IMR-90 (cell line): ENCODE measurements around the gene SYT8. TPM values are rescaled to one million over a fixed set of nuclear protein-coding genes. Genes with fewer than 3 reads are reported as not detected.

Experiments used
- ATAC-seq: fragments of 200-7000 bp; cut with Tn5 transposase; 2 replicates; pipeline ENCODE4 v1.9.1; 2020; ENCODE audit warnings: low read depth, mild to moderate bottlenecking, moderate library complexity
- BruUV-seq: library from RNA; stranded (reverse); fragments of 400-500 nt; replicated peaks from 2 replicates; lab custom pipeline; 2021; lab: Mats Ljungman, UMichigan
- CTCF ChIA-PET: fragments of 300-600 bp; formaldehyde crosslinking; extraction: SDS; loops from one replicate; lab custom pipeline; 2021; ENCODE audit warnings: antibody characterized with exemption; lab: Yijun Ruan, JAX
- POLR2A ChIA-PET: fragments of 300-600 bp; sonication (Branson Sonifier 250); formaldehyde crosslinking; loops from one replicate; lab custom pipeline; 2022; ENCODE audit warnings: antibody characterized with exemption; ENCODE audit not compliant: unreplicated experiment; lab: Charles Lee
- DNase-seq: peaks from one replicate; pipeline ENCODE4 v3.0.0; 2013
- H2AFZ ChIP-seq: replicated peaks from 2 replicates; pipeline ENCODE3; 2013; ENCODE audit warnings: low read length, mild to moderate bottlenecking; ENCODE audit not compliant: poor library complexity
- H2AK5ac ChIP-seq: 2 replicates; pipeline ENCODE4 v1.6.1; 2013; ENCODE audit warnings: low read depth, low read length, inconsistent platforms
- H2AK9ac ChIP-seq: replicated peaks from 2 replicates; pipeline ENCODE3; 2013; ENCODE audit warnings: mild to moderate bottlenecking, low read depth, low read length, moderate library complexity; ENCODE audit not compliant: poor library complexity
- H2BK120ac ChIP-seq: 2 replicates; pipeline ENCODE4 v1.6.1; 2013; ENCODE audit warnings: low read depth, low read length, inconsistent platforms
- H2BK15ac ChIP-seq: 3 replicates; pipeline ENCODE4 v1.6.1; 2013; ENCODE audit warnings: low read depth, low read length, inconsistent platforms
- H2BK20ac ChIP-seq: 2 replicates; pipeline ENCODE4 v1.6.1; 2013; ENCODE audit warnings: low read depth, mild to moderate bottlenecking, inconsistent platforms, low read length, moderate library complexity
- H2BK5ac ChIP-seq: 2 replicates; pipeline ENCODE4 v1.6.1; 2013; ENCODE audit warnings: mild to moderate bottlenecking, low read depth, low read length, inconsistent platforms; ENCODE audit not compliant: poor library complexity, severe bottlenecking
- H3K14ac ChIP-seq: replicated peaks from 2 replicates; pipeline ENCODE4 v1.6.1; 2013; ENCODE audit warnings: low read depth, low read length, inconsistent platforms
- H3K18ac ChIP-seq: 2 replicates; pipeline ENCODE4 v1.6.1; 2013; ENCODE audit warnings: low read depth, low read length, control low read depth
- H3K23ac ChIP-seq: 2 replicates; pipeline ENCODE4 v1.6.1; 2013; ENCODE audit warnings: low read depth, low read length, inconsistent platforms
- H3K27ac ChIP-seq: 2 replicates; pipeline ENCODE4 v1.5.1; 2013; ENCODE audit warnings: mild to moderate bottlenecking, control low read depth, low read length; ENCODE audit not compliant: insufficient read depth
- H3K27me3 ChIP-seq: 2 replicates; pipeline ENCODE4 v1.6.1; 2013; ENCODE audit warnings: low read length; ENCODE audit not compliant: control insufficient read depth, insufficient read depth
- H3K36me3 ChIP-seq: 2 replicates; pipeline ENCODE4 v1.6.1; 2013; ENCODE audit warnings: low read length, mixed read lengths; ENCODE audit not compliant: control insufficient read depth, insufficient read depth
- H3K4ac ChIP-seq: 2 replicates; pipeline ENCODE4 v1.6.1; 2013; ENCODE audit warnings: low read depth, low read length, inconsistent platforms
- H3K4me1 ChIP-seq: 2 replicates; pipeline ENCODE4 v1.6.1; 2013; ENCODE audit warnings: low read length, mixed read lengths; ENCODE audit not compliant: control insufficient read depth, insufficient read depth
- H3K4me2 ChIP-seq: 2 replicates; pipeline ENCODE4 v1.6.1; 2013; ENCODE audit warnings: low read depth, mild to moderate bottlenecking, control low read depth, low read length, moderate library complexity
- H3K4me3 ChIP-seq: 2 replicates; pipeline ENCODE4 v1.5.1; 2013; ENCODE audit warnings: low read depth, mild to moderate bottlenecking, control low read depth, low read length, moderate library complexity; ENCODE audit not compliant: insufficient read depth
- H3K56ac ChIP-seq: 2 replicates; pipeline ENCODE4 v1.6.1; 2013; ENCODE audit warnings: low read length, inconsistent platforms; ENCODE audit not compliant: insufficient read depth; ENCODE audit errors: extremely low read depth
- H3K79me1 ChIP-seq, 2 experiments: 2 replicates each; pipeline ENCODE4 v1.6.1; 2013; ENCODE audit warnings: low read length in 2 of 2, inconsistent platforms in 1 of 2, low read depth in 1 of 2
- H3K9ac ChIP-seq: 2 replicates; pipeline ENCODE4 v1.6.1; 2013; ENCODE audit warnings: low read depth, low read length, control low read depth
- H3K9me1 ChIP-seq: 2 replicates; pipeline ENCODE4 v1.6.1; 2013; ENCODE audit warnings: low read length, inconsistent platforms; ENCODE audit not compliant: insufficient read depth
- H3K9me3 ChIP-seq: 2 replicates; pipeline ENCODE4 v1.6.1; 2013; ENCODE audit warnings: low read length; ENCODE audit not compliant: control insufficient read depth, insufficient read depth
- H4K20me1 ChIP-seq: 2 replicates; pipeline ENCODE4 v1.6.1; 2013; ENCODE audit warnings: low read length, inconsistent platforms; ENCODE audit not compliant: insufficient read depth
- H4K5ac ChIP-seq: 2 replicates; pipeline ENCODE4 v1.6.1; 2013; ENCODE audit warnings: mild to moderate bottlenecking, low read depth, low read length, control low read depth
- H4K8ac ChIP-seq, 2 experiments: 2 replicates each; pipeline ENCODE4 v1.6.1; 2013; ENCODE audit warnings: low read depth in 2 of 2, low read length in 2 of 2, control low read depth in 1 of 2, inconsistent platforms in 1 of 2
- H4K91ac ChIP-seq: 2 replicates; pipeline ENCODE4 v1.6.1; 2013; ENCODE audit warnings: low read depth, low read length, inconsistent platforms; ENCODE audit not compliant: insufficient read depth
- CEBPB ChIP-seq: IDR thresholded peaks from 2 replicates; pipeline ENCODE4 v1.6.1; 2012; ENCODE audit warnings: low read depth, low read length, improper control_type of control experiment
- CHD1 ChIP-seq: IDR thresholded peaks from 2 replicates; pipeline ENCODE4 v1.6.1; 2012; ENCODE audit warnings: low read depth, low read length, improper control_type of control experiment
- CTCF ChIP-seq: conservative IDR thresholded peaks from 2 replicates; pipeline ENCODE4 v1.5.1; 2012; ENCODE audit warnings: mild to moderate bottlenecking, low read depth, low read length, improper control_type of control experiment
- ELK1 ChIP-seq: fragments of 150-350 bp; IDR thresholded peaks from 2 replicates; pipeline ENCODE4 v1.6.1; 2016; ENCODE audit warnings: low read depth, mild to moderate bottlenecking, low read length, moderate library complexity, borderline replicate concordance
- MAFK ChIP-seq: IDR thresholded peaks from 2 replicates; pipeline ENCODE4 v1.6.1; 2012; ENCODE audit warnings: low read depth, low read length, improper control_type of control experiment
- MAZ ChIP-seq: IDR thresholded peaks from 2 replicates; pipeline ENCODE4 v1.6.1; 2012; ENCODE audit warnings: low read depth, mild to moderate bottlenecking, low read length, improper control_type of control experiment, moderate library complexity, borderline replicate concordance
- MXI1 ChIP-seq: IDR thresholded peaks from 2 replicates; pipeline ENCODE4 v1.6.1; 2012; ENCODE audit warnings: low read depth, mild to moderate bottlenecking, low read length, moderate library complexity, borderline replicate concordance
- NFE2L2 ChIP-seq: fragments of 150-350 bp; IDR thresholded peaks from 2 replicates; pipeline ENCODE4 v1.6.1; 2016; ENCODE audit warnings: low read depth, mild to moderate bottlenecking, low read length
- POLR2A ChIP-seq: IDR thresholded peaks from 2 replicates; pipeline ENCODE4 v1.6.1; 2012; ENCODE audit warnings: mild to moderate bottlenecking, low read depth, low read length
- RFX5 ChIP-seq: IDR thresholded peaks from 2 replicates; pipeline ENCODE4 v1.8.0; 2012; ENCODE audit warnings: low read depth, mild to moderate bottlenecking, low read length, moderate library complexity
- SMC3 ChIP-seq: fragments of 150-350 bp; IDR thresholded peaks from 2 replicates; pipeline ENCODE4 v1.6.1; 2016; ENCODE audit warnings: low read depth, mild to moderate bottlenecking, antibody characterized with exemption, low read length, moderate library complexity
- USF2 ChIP-seq: fragments of 150-350 bp; IDR thresholded peaks from 2 replicates; pipeline ENCODE4 v1.6.1; 2017; ENCODE audit warnings: mild to moderate bottlenecking, antibody characterized with exemption, low read length, low read depth
- WGBS, 2 experiments: methylation state at CpG; one replicate each; pipeline versions ENCODE4 v1.1.5 to v1.1.7; 2013; ENCODE audit warnings: missing lambda C conversion rate in 2 of 2; ENCODE audit not compliant: insufficient read length in 1 of 2; ENCODE audit errors: extremely low coverage in 2 of 2; 5-methylcytosine and 5-hydroxymethylcytosine counted together
- dilution Hi-C: fragments of 300-500 bp; cut with HindIII; formaldehyde crosslinking; loops from one replicate; pipeline ENCODE4 v1.14.3; 2018; ENCODE audit warnings: low sequenced_read_pairs; ENCODE audit not compliant: unreplicated experiment
- in situ Hi-C: fragments of 300-500 bp; cut with MboI; formaldehyde crosslinking; loops from 3 replicates; pipeline ENCODE4 v1.14.3; 2019; ENCODE audit warnings: low sequenced_read_pairs, inconsistent platforms, mixed read lengths
- intact Hi-C: fragments of 100-400 bp; cut with micrococcal nuclease; formaldehyde crosslinking; loops from 2 replicates; pipeline ENCODE4 v1.10.0; 2022
- polyA plus RNA-seq, 3 experiments: library from polyadenylated mRNA; depleted of rRNA; stranded (reverse); fragments of >200 nt; gene quantifications; 2 replicates each; pipeline ENCODE4 v1.2.3, GENCODE V29; 2012; ENCODE audit warnings: low replicate concordance in 1 of 3
- total RNA-seq: library from RNA; depleted of rRNA; stranded (reverse); fragments of >200 nt; gene quantifications from 2 replicates; pipeline ENCODE4 v1.2.3, GENCODE V29; 2012

Gene SYT8
- total and polyA plus RNA-seq, 2 of the 4 experiments (the other 2 are of a cell fraction): not detected

- intact Hi-C loops: no loop called here
- no TSS peak for BruUV-seq
These were observed 49.5 kb downstream of the SYT8 start for GRCh38 chr11:1884303-1884700.

More at GRCh38 chr11:1884303-1884700, 49.5 kb downstream of the SYT8 start:
- 79% methylated on average over 4 of the region's 5 CpGs; no CpG with 5 or more reads in 1 of the 2 experiments for WGBS, 2 experiments
- no peak overlapping the region for H3K9ac ChIP-seq
- H3K4ac ChIP-seq: no peak overlapping the region
- H3K4me3 ChIP-seq: no peak overlapping the region
- peaks cover 28% of the 10 kb centered on the region for H3K27me3 ChIP-seq
- H3K36me3 ChIP-seq: no peaks in the 10 kb centered on the region
- ATAC-seq: no peak
- ChIA-PET POLR2A (no interaction called here), CTCF (no interaction called here)
- no peaks in the 10 kb centered on the region for H3K9me3 ChIP-seq
- no peak overlapping the region for H4K5ac ChIP-seq
- no peak overlapping the region for H2BK120ac ChIP-seq
- H3K56ac ChIP-seq: no peak overlapping the region
- H2AK9ac ChIP-seq: no peak overlapping the region
- H3K79me1 ChIP-seq: no peaks in the 10 kb centered on the region
- DNase-seq: no peak
- H3K27ac ChIP-seq: no peak overlapping the region
- H2AK5ac ChIP-seq: no peak overlapping the region
- H2BK20ac ChIP-seq: no peak overlapping the region
- H4K8ac ChIP-seq: no peak overlapping the region
- no peak overlapping the region for H2AFZ ChIP-seq
- no peak overlapping the region for H4K91ac ChIP-seq
- H3K14ac ChIP-seq: no peak overlapping the region
- no peak overlapping the region for H3K23ac ChIP-seq
- TF ChIP-seq CHD1 (no peak), MAZ (no peak), ELK1 (no peak), MXI1 (no peak), MAFK (no peak), RFX5 (no peak), POLR2A (no peak), NFE2L2 (no peak), CEBPB (no peak), USF2 (no peak), CTCF (no peak), SMC3 (no peak)
- no peaks in the 10 kb centered on the region for H3K9me1 ChIP-seq
- H3K4me2 ChIP-seq: no peak overlapping the region
- H3K18ac ChIP-seq: no peak overlapping the region
- no peak overlapping the region for H2BK15ac ChIP-seq
- no peaks in the 10 kb centered on the region for H4K20me1 ChIP-seq
- no peak overlapping the region for H2BK5ac ChIP-seq
- in situ Hi-C loops (loop anchor here (5.0 kb wide), 1 partner anchor 268 kb away; no protein-coding TSS in a partner anchor), dilution Hi-C loops (no loop called here)
- H3K4me1 ChIP-seq: no peaks in the 10 kb centered on the region
